Tibial artery (tissue), 4 donors: ENCODE results near the gene GRIK4.

ENCODE experiments used
- DNase-seq, 2 donors: peaks; one replicate each; pipeline ENCODE4 v3.0.0-alpha.2; 2019
- H3K27ac ChIP-seq, 2 donors: fragments of 200-600 bp; sonication (generic) in 1 of 2; 1 replicate in 1 of 2; 2 replicates in 1 of 2; pipeline ENCODE4 v1.5.1; 2018 to 2019; ENCODE audit warnings: mild to moderate bottlenecking in 1 of 2
- H3K27me3 ChIP-seq, 2 donors: fragments of 200-600 bp; sonication (generic) in 1 of 2; one replicate each; pipeline versions ENCODE4 v1.5.1 to v1.6.0; 2016 to 2019
- H3K36me3 ChIP-seq, 3 donors: fragments of 200-600 bp; sonication (generic) in 2 of 3; one replicate each; pipeline ENCODE4 v1.5.1; 2016 to 2019; ENCODE audit warnings: mild to moderate bottlenecking in 2 of 3
- H3K4me1 ChIP-seq, 4 donors: fragments of 200-600 bp; sonication (generic) in 2 of 4; 1 replicate in 3 of 4; 2 replicates in 1 of 4; pipeline ENCODE4 v1.5.1; 2016 to 2019
- H3K4me3 ChIP-seq, 2 donors: fragments of 200-600 bp; sonication (generic) in 1 of 2; 1 replicate in 1 of 2; 2 replicates in 1 of 2; pipeline ENCODE4 v1.5.1; 2018 to 2019; ENCODE audit warnings: mild to moderate bottlenecking in 2 of 2
- H3K9me3 ChIP-seq, 3 donors: fragments of 200-600 bp; sonication (generic) in 1 of 3; one replicate each; pipeline ENCODE4 v1.5.1; 2016 to 2019
- intact Hi-C: fragments of 100-400 bp; cut with DNase I; formaldehyde crosslinking; loops from one replicate; pipeline ENCODE4 v1.15.0; 2023; ENCODE audit warnings: low total_unique reads
- TF ChIP-seq, protein P1 (sequence below), 2 experiments: fragments of 200-600 bp in 1 of 2; fragments of 450-650 bp in 1 of 2; IDR thresholded peaks; one replicate each; pipeline ENCODE4 v1.5.1; 2017 to 2019; ENCODE audit warnings: antibody characterized with exemption in 2 of 2, mild to moderate bottlenecking in 1 of 2, moderate library complexity in 1 of 2

The GRIK4 gene

DNA sequence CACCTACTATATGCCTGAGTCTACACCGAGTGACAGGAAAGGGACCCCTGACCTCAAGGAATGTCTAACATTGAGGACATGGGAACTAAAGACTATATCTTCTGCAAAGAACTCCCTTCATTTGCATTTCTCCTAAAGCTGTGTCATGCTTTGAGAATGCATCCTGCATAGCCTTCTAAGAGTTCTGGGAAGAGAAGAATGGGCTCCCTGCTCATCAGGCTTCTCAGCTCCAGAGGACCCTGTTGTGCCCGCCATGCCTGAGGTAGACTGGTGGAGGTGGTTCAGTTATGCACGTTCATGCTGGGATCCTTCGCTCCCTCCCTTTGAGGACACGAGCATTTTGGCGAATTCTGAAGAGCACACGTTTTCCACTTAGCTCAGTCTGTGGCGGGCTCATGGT, 63.3 kb downstream of the GRIK4 start:
- Histone ChIP-seq H3K27ac (no peak overlapping the region), H3K4me3 (no peak overlapping the region), H3K4me1 (no peaks in the 10 kb centered on the region), H3K9me3 (no peaks in the 10 kb centered on the region), H3K36me3 (no peaks in the 10 kb centered on the region), H3K27me3 (peaks cover 0 to 43% of the 10 kb centered on the region in 2 donors)
- TF ChIP-seq, protein P1, sequence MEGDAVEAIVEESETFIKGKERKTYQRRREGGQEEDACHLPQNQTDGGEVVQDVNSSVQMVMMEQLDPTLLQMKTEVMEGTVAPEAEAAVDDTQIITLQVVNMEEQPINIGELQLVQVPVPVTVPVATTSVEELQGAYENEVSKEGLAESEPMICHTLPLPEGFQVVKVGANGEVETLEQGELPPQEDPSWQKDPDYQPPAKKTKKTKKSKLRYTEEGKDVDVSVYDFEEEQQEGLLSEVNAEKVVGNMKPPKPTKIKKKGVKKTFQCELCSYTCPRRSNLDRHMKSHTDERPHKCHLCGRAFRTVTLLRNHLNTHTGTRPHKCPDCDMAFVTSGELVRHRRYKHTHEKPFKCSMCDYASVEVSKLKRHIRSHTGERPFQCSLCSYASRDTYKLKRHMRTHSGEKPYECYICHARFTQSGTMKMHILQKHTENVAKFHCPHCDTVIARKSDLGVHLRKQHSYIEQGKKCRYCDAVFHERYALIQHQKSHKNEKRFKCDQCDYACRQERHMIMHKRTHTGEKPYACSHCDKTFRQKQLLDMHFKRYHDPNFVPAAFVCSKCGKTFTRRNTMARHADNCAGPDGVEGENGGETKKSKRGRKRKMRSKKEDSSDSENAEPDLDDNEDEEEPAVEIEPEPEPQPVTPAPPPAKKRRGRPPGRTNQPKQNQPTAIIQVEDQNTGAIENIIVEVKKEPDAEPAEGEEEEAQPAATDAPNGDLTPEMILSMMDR (IDR thresholded peaks at IDR 0.05), result no peak
- intact Hi-C loops, result no loop called here
- DNase-seq, result no peak

- no peaks in the 10 kb centered on the region for H3K4me1 ChIP-seq
- no peak for DNase-seq
- TF ChIP-seq, protein P1 (IDR thresholded peaks at IDR 0.05), result no peak
- H3K27ac ChIP-seq, result no peak overlapping the region
- H3K36me3 ChIP-seq, result no peaks in the 10 kb centered on the region
- intact Hi-C loops, result no loop called here
- no peak overlapping the region for H3K4me3 ChIP-seq
- H3K9me3 ChIP-seq, result no peaks in the 10 kb centered on the region
- H3K27me3 ChIP-seq, result peaks cover 0 to 43% of the 10 kb centered on the region in 2 donors
Observed at GRCh38 chr11:120575461-120575860, 63.9 kb downstream of the GRIK4 start.

GRCh38 chr11:120576606-120577005, 65.1 kb downstream of the GRIK4 start:
- TF ChIP-seq, protein P1 (IDR thresholded peaks at IDR 0.05), result no peak
- no peaks in the 10 kb centered on the region for H3K4me1 ChIP-seq
- intact Hi-C loops, result no loop called here
- peaks cover 0 to 40% of the 10 kb centered on the region in 2 donors for H3K27me3 ChIP-seq
- H3K36me3 ChIP-seq, result no peaks in the 10 kb centered on the region
- H3K4me3 ChIP-seq, result no peak overlapping the region
- no peak overlapping the region for H3K27ac ChIP-seq
- no peaks in the 10 kb centered on the region for H3K9me3 ChIP-seq
- DNase-seq, result no peak

DNA sequence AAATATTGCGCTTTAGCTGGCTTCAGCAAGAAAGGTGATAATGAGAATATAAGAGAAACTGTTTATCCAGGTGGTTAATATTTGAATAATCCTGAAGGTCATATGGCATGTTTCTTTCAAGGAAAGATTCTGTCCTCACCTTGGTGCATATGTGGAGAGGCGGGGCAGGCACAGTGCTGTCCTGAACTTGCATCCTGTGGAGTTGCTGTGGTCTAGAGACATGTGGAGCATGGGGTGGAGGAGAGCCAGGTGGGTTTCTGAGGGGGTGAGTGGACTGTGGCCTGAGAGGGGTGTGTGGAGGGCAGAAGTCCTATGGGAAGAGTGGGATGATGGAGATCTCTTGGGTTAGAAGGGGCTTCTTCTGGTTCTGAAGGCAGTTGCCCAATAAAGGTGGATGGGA, 65.5 kb downstream of the GRIK4 start:
- no peak for DNase-seq
- Histone ChIP-seq H3K4me1 (no peaks in the 10 kb centered on the region), H3K27ac (no peak overlapping the region), H3K4me3 (no peak overlapping the region), H3K9me3 (no peaks in the 10 kb centered on the region), H3K27me3 (peaks cover 0 to 42% of the 10 kb centered on the region in 2 donors), H3K36me3 (no peaks in the 10 kb centered on the region)
- TF ChIP-seq, protein P1 (IDR thresholded peaks at IDR 0.05), result no peak
- intact Hi-C loops, result no loop called here

DNA sequence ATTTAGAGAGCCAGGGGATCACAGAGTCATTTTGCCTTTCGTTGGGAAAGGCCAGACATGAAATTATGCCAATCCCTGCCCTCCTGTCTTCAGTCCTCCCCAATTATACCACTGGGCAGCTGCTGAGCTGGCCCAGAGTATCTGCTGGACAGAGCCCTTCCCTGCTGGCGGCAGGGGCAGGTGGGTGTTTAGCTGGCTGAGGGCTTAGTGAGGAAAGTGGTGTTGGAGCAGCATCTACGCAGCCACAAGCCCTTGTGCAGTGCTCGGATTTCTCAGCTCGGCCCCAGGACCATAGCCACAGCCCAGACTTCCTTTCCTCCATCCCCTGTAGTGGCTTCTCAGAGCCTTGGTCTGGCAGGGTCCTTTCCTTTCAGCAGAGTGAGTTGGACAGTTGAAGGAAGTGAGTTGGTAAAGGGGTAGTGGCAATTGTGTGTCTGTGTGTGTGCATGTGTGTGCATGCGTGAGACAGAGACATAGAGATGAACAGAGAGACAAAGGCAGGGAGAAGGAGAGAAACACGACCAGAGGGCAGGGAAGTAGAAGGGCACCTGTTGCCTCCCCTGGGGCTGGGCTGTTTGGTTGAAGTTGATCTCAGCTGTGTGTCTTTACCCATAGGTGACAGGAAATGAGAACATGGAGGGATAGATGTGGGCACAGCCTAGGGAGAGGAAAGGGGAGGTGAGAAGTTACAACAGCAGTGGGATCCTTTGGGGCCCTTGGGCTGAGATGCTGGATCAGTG, 66.2 kb downstream of the GRIK4 start:
- intact Hi-C loops, result no loop called here
- Histone ChIP-seq H3K27me3 (peaks cover 0 to 49% of the 10 kb centered on the region in 2 donors), H3K9me3 (peaks cover 0 to 6% (median 0%) of the 10 kb centered on the region in 3 donors), H3K36me3 (no peaks in the 10 kb centered on the region), H3K4me1 (no peaks in the 10 kb centered on the region), H3K4me3 (no peak overlapping the region), H3K27ac (no peak overlapping the region)
- TF ChIP-seq, protein P1 (IDR thresholded peaks at IDR 0.05), result no peak
- DNase-seq, result no peak
